ENCODE data around the gene RAB3IL1.
A peak's percentile ranks its signal among the peaks of the same experiment; 100 is the strongest.

RAB3IL1 gene

DNA sequence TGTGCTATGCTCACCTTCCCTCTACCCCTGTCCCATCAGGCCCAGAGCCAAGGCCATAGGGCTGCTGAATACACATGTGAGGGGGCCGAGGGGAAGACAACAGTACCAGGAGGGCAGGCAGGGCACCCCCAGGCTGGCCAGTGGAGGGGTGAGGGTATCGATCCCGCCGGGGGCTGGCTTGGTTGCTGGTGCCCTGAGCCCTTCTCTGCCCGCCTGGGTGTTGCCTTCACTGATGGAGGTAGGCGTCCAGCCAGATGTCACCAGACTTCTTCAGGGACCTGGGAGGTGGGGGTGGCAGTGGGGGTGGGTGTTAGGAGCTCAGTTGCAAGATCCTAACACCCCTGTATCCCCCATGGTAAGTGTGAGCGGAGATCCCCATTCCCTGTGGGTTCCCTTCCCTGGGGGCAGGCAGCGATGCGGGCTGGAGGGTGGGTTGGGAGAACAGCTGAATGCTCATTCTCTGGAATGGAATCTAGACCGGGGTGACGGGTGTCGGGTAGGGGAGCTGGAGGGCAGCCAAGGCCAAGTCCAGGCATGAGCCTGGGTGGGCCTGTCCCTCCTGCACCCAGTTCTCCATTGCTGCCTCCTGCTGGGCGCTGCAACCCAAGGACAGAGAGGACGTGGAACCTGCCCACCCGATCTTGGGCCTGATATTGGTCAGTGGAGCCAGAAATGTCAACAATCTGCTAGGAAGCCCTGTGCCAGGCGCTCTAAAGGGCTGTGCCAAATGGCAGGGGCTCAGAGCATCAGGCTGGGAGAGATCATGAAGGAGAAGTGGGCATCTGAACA, 43.6 kb downstream of the RAB3IL1 start:
- peaks cover 12 to 16% of the 10 kb centered on the region in 2 donors for H3K4me1 ChIP-seq (ENCODE audit: control insufficient read depth in 2 of 2, insufficient read depth in 1 of 2, low read depth in 1 of 2, low read length in 2 of 2)
- no peak overlapping the region for H3K27ac ChIP-seq (replicated peaks; ENCODE audit: low read length)

DNA sequence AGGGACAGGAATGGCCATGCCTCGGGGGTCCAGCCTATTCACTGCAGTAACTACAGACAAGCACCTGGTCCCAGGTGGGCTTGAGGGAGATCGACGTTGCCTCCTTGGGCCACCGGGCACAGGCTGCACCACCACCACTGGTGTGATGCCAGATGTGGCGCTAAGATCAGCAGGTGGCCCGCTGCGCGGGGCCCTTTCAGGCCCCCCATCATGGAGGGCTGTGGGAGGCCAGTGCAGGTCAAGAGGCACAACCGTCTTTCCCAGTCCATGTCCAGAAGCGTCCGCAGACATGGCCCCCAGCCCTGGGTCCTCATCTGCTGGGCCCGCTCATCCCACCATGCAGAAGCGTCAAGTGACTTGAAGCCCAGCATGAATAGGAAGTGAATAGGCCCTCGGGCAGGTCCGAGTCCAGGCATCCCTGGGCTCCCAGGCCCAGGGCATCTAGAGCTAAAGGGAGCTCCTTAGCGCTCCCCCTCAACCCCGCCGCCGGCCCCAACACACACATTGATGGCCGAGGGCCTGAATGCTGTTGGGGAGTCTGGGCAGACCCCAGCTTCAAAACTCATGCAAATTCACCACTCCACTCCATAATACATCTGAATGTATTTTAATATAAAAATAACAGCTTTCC, 44.3 kb downstream of the RAB3IL1 start:
- no peak overlapping the region for H3K4me3 ChIP-seq (ENCODE audit: low read length in 2 of 2)
- H2BK5ac ChIP-seq (ENCODE audit: low read length) = no peak overlapping the region
- no peak overlapping the region for H3K9ac ChIP-seq (ENCODE audit: low read depth, low read length, poor library complexity)
- H3K14ac ChIP-seq (ENCODE audit: low read length) = no peak overlapping the region
- H3K9me3 ChIP-seq (replicated peaks in 1 of 2; ENCODE audit: control insufficient read depth in 2 of 2, insufficient read depth in 1 of 2, low read depth in 1 of 2, low read length in 2 of 2) = no peaks in the 10 kb centered on the region
- H3K4me2 ChIP-seq (ENCODE audit: insufficient read depth, low read length, poor library complexity, severe bottlenecking) = no peak overlapping the region
- peak overlapping the region; percentile 11 for H2AK5ac ChIP-seq (ENCODE audit: low read depth, low read length)
- no peak overlapping the region for H3K23ac ChIP-seq (ENCODE audit: low read depth, low read length, poor library complexity)
- peaks cover 6% of the 10 kb centered on the region for H3K79me1 ChIP-seq (ENCODE audit: low read depth, low read length)
- no peak overlapping the region for H2BK12ac ChIP-seq (ENCODE audit: low read length)
- H4K8ac ChIP-seq (ENCODE audit: low read depth, low read length) = no peak overlapping the region
- no peak for DNase-seq (ENCODE audit: low spot score)
- no peak overlapping the region for H3K27ac ChIP-seq (replicated peaks; ENCODE audit: low read length)
- H2AFZ ChIP-seq (ENCODE audit: low read length) = no peak overlapping the region
- H2BK120ac ChIP-seq (ENCODE audit: low read depth, low read length) = no peak overlapping the region
- no CpG with 5 or more reads among the region's 20 CpGs for WGBS, 2 donors (ENCODE audit: extremely low coverage in 2 of 2, insufficient read length in 2 of 2, insufficient replicate concordance in 1 of 2)
- H3K4me1 ChIP-seq (ENCODE audit: control insufficient read depth in 2 of 2, insufficient read depth in 1 of 2, low read depth in 1 of 2, low read length in 2 of 2) = peaks cover 12 to 16% of the 10 kb centered on the region in 2 donors
- H2BK15ac ChIP-seq (ENCODE audit: low read length) = no peak overlapping the region
- peak overlapping the region; percentile 44 for H3K18ac ChIP-seq (ENCODE audit: low read length)
- H3K36me3 ChIP-seq (replicated peaks in 1 of 2; ENCODE audit: control insufficient read depth in 2 of 2, insufficient read depth in 2 of 2, low read length in 2 of 2) = no peaks in the 10 kb centered on the region
- no peak overlapping the region for H4K91ac ChIP-seq (ENCODE audit: low read depth, low read length, poor library complexity)
- H3K27me3 ChIP-seq (ENCODE audit: control insufficient read depth in 3 of 3, insufficient read depth in 3 of 3, low read depth in 1 of 3, low read length in 3 of 3) = peaks cover 0 to 3% (median 0%) of the 10 kb centered on the region in 3 experiments
- H3K4ac ChIP-seq (ENCODE audit: low read length) = no peak overlapping the region

More for the DNA sequence above, 43.6 kb downstream of the RAB3IL1 start:
- Histone ChIP-seq H3K4me3 (ENCODE audit: low read length in 2 of 2) (no peak overlapping the region), H3K9ac (ENCODE audit: low read depth, low read length, poor library complexity) (peak overlapping the region; percentile 66), H3K27me3 (ENCODE audit: control insufficient read depth in 3 of 3, insufficient read depth in 3 of 3, low read depth in 1 of 3, low read length in 3 of 3) (peaks cover 0 to 3% (median 0%) of the 10 kb centered on the region in 3 experiments), H2BK120ac (ENCODE audit: low read depth, low read length) (no peak overlapping the region), H3K4me2 (ENCODE audit: insufficient read depth, low read length, poor library complexity, severe bottlenecking) (no peak overlapping the region), H2AFZ (ENCODE audit: low read length) (no peak overlapping the region), H4K8ac (ENCODE audit: low read depth, low read length) (no peak overlapping the region), H3K14ac (ENCODE audit: low read length) (no peak overlapping the region), H3K79me1 (ENCODE audit: low read depth, low read length) (peaks cover 6% of the 10 kb centered on the region), H3K36me3 (replicated peaks in 1 of 2; ENCODE audit: control insufficient read depth in 2 of 2, insufficient read depth in 2 of 2, low read length in 2 of 2) (no peaks in the 10 kb centered on the region), H3K9me3 (replicated peaks in 1 of 2; ENCODE audit: control insufficient read depth in 2 of 2, insufficient read depth in 1 of 2, low read depth in 1 of 2, low read length in 2 of 2) (no peaks in the 10 kb centered on the region), H4K91ac (ENCODE audit: low read depth, low read length, poor library complexity) (no peak overlapping the region), H3K23ac (ENCODE audit: low read depth, low read length, poor library complexity) (no peak overlapping the region), H2BK12ac (ENCODE audit: low read length) (no peak overlapping the region), H3K4ac (ENCODE audit: low read length) (no peak overlapping the region), H2BK5ac (ENCODE audit: low read length) (no peak overlapping the region), H2AK5ac (ENCODE audit: low read depth, low read length) (no peak overlapping the region), H3K18ac (ENCODE audit: low read length) (no peak overlapping the region), H2BK15ac (ENCODE audit: low read length) (no peak overlapping the region)
- no peak for DNase-seq (ENCODE audit: low spot score)
- WGBS, 2 donors (ENCODE audit: extremely low coverage in 2 of 2, insufficient read length in 2 of 2, insufficient replicate concordance in 1 of 2) = no CpG with 5 or more reads among the region's 16 CpGs

DNA sequence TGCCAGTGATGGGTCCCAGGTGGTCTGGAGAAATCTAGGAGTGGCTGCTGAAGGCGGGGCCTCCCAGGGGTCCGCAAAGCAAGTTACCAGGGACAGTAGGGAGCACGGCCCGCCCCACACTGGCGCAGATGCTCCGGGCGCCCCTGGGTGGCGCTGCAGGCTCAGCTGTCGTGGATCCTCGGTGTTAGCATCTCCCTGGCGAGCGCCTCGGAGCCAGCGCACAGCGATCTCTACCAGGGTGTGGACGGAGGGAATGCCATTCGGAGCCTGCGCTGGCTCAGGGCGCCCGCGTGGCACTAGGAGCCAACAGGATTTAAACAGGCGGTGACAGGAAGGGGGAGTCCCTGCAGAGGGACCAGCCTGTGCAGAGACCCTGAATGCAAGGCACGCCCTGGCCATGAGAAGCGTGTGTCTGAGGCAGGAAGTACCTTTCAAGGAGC, 46.2 kb downstream of the RAB3IL1 start:
- Histone ChIP-seq H2BK15ac (ENCODE audit: low read length) (no peak overlapping the region), H3K4me3 (ENCODE audit: low read length in 2 of 2) (peak overlapping the region in 1 of 2 donors; percentile 10), H2BK120ac (ENCODE audit: low read depth, low read length) (no peak overlapping the region), H3K36me3 (replicated peaks in 1 of 2; ENCODE audit: control insufficient read depth in 2 of 2, insufficient read depth in 2 of 2, low read length in 2 of 2) (peaks cover 10 to 14% of the 10 kb centered on the region in 2 donors), H3K18ac (ENCODE audit: low read length) (peak overlapping the region; percentile 89), H3K9me3 (replicated peaks in 1 of 2; ENCODE audit: control insufficient read depth in 2 of 2, insufficient read depth in 1 of 2, low read depth in 1 of 2, low read length in 2 of 2) (no peaks in the 10 kb centered on the region), H2AK5ac (ENCODE audit: low read depth, low read length) (peak overlapping the region; percentile 60), H4K8ac (ENCODE audit: low read depth, low read length) (no peak overlapping the region), H3K4ac (ENCODE audit: low read length) (no peak overlapping the region), H4K91ac (ENCODE audit: low read depth, low read length, poor library complexity) (no peak overlapping the region), H2BK5ac (ENCODE audit: low read length) (no peak overlapping the region), H3K27ac (replicated peaks; ENCODE audit: low read length) (no peak overlapping the region), H3K23ac (ENCODE audit: low read depth, low read length, poor library complexity) (peak overlapping the region; percentile 61), H3K4me2 (ENCODE audit: insufficient read depth, low read length, poor library complexity, severe bottlenecking) (no peak overlapping the region), H3K79me1 (ENCODE audit: low read depth, low read length) (peaks cover 3% of the 10 kb centered on the region), H3K27me3 (ENCODE audit: control insufficient read depth in 3 of 3, insufficient read depth in 3 of 3, low read depth in 1 of 3, low read length in 3 of 3) (peaks cover 0 to 3% (median 0%) of the 10 kb centered on the region in 3 experiments), H3K4me1 (ENCODE audit: control insufficient read depth in 2 of 2, insufficient read depth in 1 of 2, low read depth in 1 of 2, low read length in 2 of 2) (peaks cover 12 to 16% of the 10 kb centered on the region in 2 donors), H2BK12ac (ENCODE audit: low read length) (no peak overlapping the region), H2AFZ (ENCODE audit: low read length) (peak overlapping the region; percentile 77), H3K14ac (ENCODE audit: low read length) (no peak overlapping the region), H3K9ac (ENCODE audit: low read depth, low read length, poor library complexity) (peak overlapping the region; percentile 84)
- DNase-seq (ENCODE audit: low spot score) = peak; percentile 76
- WGBS, 2 donors (ENCODE audit: extremely low coverage in 2 of 2, insufficient read length in 2 of 2, insufficient replicate concordance in 1 of 2) = no CpG with 5 or more reads among the region's 24 CpGs

DNA sequence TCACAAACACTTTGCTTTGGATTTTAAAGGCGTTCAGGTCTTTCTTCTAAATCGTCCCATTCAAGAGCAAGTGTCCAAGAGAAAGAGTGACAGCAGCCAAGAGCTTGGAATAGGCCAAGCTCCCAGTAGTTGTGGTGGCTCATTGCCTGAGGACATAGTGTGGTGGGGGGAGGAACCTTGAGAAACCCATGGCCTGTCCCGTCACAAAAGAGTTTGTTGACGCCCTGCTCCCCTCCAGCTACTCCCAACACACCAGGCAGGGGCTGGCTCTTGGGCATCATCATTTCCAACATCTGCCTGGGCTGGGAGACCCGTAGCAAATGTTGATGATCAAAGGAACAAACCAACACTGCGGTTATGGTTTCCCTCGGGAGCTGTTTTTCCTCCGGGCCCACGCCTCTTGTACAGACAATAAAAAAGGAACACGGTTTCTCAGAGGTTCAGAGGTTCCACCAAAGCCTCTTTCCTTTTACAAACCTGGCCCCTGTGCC, 46.8 kb downstream of the RAB3IL1 start:
- H3K79me1 ChIP-seq (ENCODE audit: low read depth, low read length) = peaks cover 1% of the 10 kb centered on the region
- H2BK5ac ChIP-seq (ENCODE audit: low read length) = no peak overlapping the region
- H2AFZ ChIP-seq (ENCODE audit: low read length) = peak overlapping the region; percentile 50
- no peak overlapping the region for H2BK15ac ChIP-seq (ENCODE audit: low read length)
- peaks cover 12 to 16% of the 10 kb centered on the region in 2 donors for H3K4me1 ChIP-seq (ENCODE audit: control insufficient read depth in 2 of 2, insufficient read depth in 1 of 2, low read depth in 1 of 2, low read length in 2 of 2)
- H3K27me3 ChIP-seq (ENCODE audit: control insufficient read depth in 3 of 3, insufficient read depth in 3 of 3, low read depth in 1 of 3, low read length in 3 of 3) = peaks cover 0 to 3% (median 0%) of the 10 kb centered on the region in 3 experiments
- H3K4me3 ChIP-seq (ENCODE audit: low read length in 2 of 2) = no peak overlapping the region
- H2AK5ac ChIP-seq (ENCODE audit: low read depth, low read length) = peak overlapping the region; percentile 60
- no peak overlapping the region for H3K4ac ChIP-seq (ENCODE audit: low read length)
- H4K91ac ChIP-seq (ENCODE audit: low read depth, low read length, poor library complexity) = no peak overlapping the region
- H3K4me2 ChIP-seq (ENCODE audit: insufficient read depth, low read length, poor library complexity, severe bottlenecking) = no peak overlapping the region
- H2BK120ac ChIP-seq (ENCODE audit: low read depth, low read length) = no peak overlapping the region
- no peak overlapping the region for H3K18ac ChIP-seq (ENCODE audit: low read length)
- H3K23ac ChIP-seq (ENCODE audit: low read depth, low read length, poor library complexity) = no peak overlapping the region
- no peak overlapping the region for H2BK12ac ChIP-seq (ENCODE audit: low read length)
- H4K8ac ChIP-seq (ENCODE audit: low read depth, low read length) = no peak overlapping the region
- peaks cover 15 to 19% of the 10 kb centered on the region in 2 donors for H3K36me3 ChIP-seq (replicated peaks in 1 of 2; ENCODE audit: control insufficient read depth in 2 of 2, insufficient read depth in 2 of 2, low read length in 2 of 2)
- no peak overlapping the region for H3K9ac ChIP-seq (ENCODE audit: low read depth, low read length, poor library complexity)
- no peak for DNase-seq (ENCODE audit: low spot score)
- whole genome bisulfite sequencing, 2 donors (ENCODE audit: extremely low coverage in 2 of 2, insufficient read length in 2 of 2, insufficient replicate concordance in 1 of 2) = no CpG with 5 or more reads among the region's 10 CpGs
- no peaks in the 10 kb centered on the region for H3K9me3 ChIP-seq (replicated peaks in 1 of 2; ENCODE audit: control insufficient read depth in 2 of 2, insufficient read depth in 1 of 2, low read depth in 1 of 2, low read length in 2 of 2)
- no peak overlapping the region for H3K27ac ChIP-seq (replicated peaks; ENCODE audit: low read length)
- H3K14ac ChIP-seq (ENCODE audit: low read length) = no peak overlapping the region
